GM21381 (cell line): Measurements from ENCODE around the gene SRMS.
A peak's percentile ranks its signal among the peaks of the same experiment; 100 is the strongest.
"Not testable (repeated sequence)": the region's sequence is repeated elsewhere in the genome, so short reads cannot be mapped to it uniquely, and the experiment has no call there.

ENCODE experiments used
- ATAC-seq: cut with Tn5 transposase; IDR thresholded peaks from one replicate; pipeline ENCODE4 v1.9.1; 2021; ENCODE audit warnings: mild to moderate bottlenecking, moderate library complexity; ENCODE audit not compliant: unreplicated experiment

SRMS gene

GRCh38 chr20:63579017-63579694 is 31.6 kb upstream of the SRMS start:
- no peak for ATAC-seq

GRCh38 chr20:63578224-63579016 is 30.9 kb upstream of the SRMS start:
- ATAC-seq, result no peak

GRCh38 chr20:63577317-63577894 is 29.9 kb upstream of the SRMS start:
- ATAC-seq, result no peak

- no peak for ATAC-seq
These were observed 28.8 kb upstream of the SRMS start for GRCh38 chr20:63576311-63576710.

GRCh38 chr20:63574829-63575743 is 27.5 kb upstream of the SRMS start:
- ATAC-seq, result no peak

GRCh38 chr20:63574156-63574828 is 26.7 kb upstream of the SRMS start, which contains the start of gene HELZ2:
Gene HELZ2, minus strand, starts transcription at chr20:63574239. Its CDS starts 1,854 bp downstream, at chr20:63572385.
- ATAC-seq, result peak; percentile 60

- ATAC-seq, result no peak
These were observed 26.1 kb upstream of the SRMS start for GRCh38 chr20:63573647-63574131.

- no peak for ATAC-seq
These were observed 25.5 kb upstream of the SRMS start for GRCh38 chr20:63572788-63573646.

GRCh38 chr20:63572071-63572787 is 24.7 kb upstream of the SRMS start:
- no peak for ATAC-seq

GRCh38 chr20:63571087-63571478 is 23.5 kb upstream of the SRMS start:
- not testable (repeated sequence) for ATAC-seq

- no peak for ATAC-seq
These were observed 22.9 kb upstream of the SRMS start for GRCh38 chr20:63570281-63571086.

- ATAC-seq, result no peak
These were observed 21.7 kb upstream of the SRMS start for GRCh38 chr20:63568986-63569949.

GRCh38 chr20:63568170-63568981 is 20.8 kb upstream of the SRMS start:
- no peak for ATAC-seq

- peak; percentile 64 for ATAC-seq
These were observed 20.0 kb upstream of the SRMS start for GRCh38 chr20:63567386-63568169.

- ATAC-seq, result no peak
These were observed 19.5 kb upstream of the SRMS start for GRCh38 chr20:63567136-63567385.
